Hepatocyte (in vitro differentiated cells): Measurements from ENCODE around the gene GNG7.

Experiments used
- EZH2 ChIP-seq: fragments of 200-600 bp; sonication (generic); IDR thresholded peaks from 2 replicates; pipeline ENCODE4 v1.6.1; 2016; ENCODE audit warnings: antibody characterized with exemption, mild to moderate bottlenecking, borderline replicate concordance
- TF ChIP-seq, protein P1 (sequence below): fragments of 200-600 bp; sonication (generic); IDR thresholded peaks from 2 replicates; pipeline ENCODE4 v1.5.1; 2016; ENCODE audit warnings: antibody characterized with exemption, mild to moderate bottlenecking; ENCODE audit not compliant: poor library complexity

DNA sequence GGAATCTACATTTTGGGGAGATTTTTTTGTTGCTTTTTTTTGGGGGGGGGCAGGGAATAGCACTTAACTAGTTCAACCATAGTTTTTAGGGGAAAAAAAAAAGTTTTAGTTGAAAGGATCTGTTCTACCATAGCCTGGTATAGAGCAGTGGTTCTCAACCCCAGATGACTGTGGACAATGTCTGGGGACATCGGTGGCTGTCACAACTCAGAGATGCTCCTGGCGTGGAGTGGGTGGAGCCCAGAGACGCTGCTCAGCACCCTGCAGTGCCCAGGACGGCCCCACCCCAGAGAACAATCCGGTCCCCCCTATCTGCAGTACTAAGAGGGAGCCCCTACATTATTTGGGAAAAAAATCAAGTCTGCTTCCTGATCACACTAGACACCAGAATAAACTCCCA, 8.3 kb downstream of the GNG7 start:
- TF ChIP-seq, protein P1, sequence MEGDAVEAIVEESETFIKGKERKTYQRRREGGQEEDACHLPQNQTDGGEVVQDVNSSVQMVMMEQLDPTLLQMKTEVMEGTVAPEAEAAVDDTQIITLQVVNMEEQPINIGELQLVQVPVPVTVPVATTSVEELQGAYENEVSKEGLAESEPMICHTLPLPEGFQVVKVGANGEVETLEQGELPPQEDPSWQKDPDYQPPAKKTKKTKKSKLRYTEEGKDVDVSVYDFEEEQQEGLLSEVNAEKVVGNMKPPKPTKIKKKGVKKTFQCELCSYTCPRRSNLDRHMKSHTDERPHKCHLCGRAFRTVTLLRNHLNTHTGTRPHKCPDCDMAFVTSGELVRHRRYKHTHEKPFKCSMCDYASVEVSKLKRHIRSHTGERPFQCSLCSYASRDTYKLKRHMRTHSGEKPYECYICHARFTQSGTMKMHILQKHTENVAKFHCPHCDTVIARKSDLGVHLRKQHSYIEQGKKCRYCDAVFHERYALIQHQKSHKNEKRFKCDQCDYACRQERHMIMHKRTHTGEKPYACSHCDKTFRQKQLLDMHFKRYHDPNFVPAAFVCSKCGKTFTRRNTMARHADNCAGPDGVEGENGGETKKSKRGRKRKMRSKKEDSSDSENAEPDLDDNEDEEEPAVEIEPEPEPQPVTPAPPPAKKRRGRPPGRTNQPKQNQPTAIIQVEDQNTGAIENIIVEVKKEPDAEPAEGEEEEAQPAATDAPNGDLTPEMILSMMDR: no peak
- no peak for TF ChIP-seq EZH2
